GM12878 (cell line): Measurements from ENCODE around the gene C19orf67. TPM values are rescaled to one million over a fixed set of nuclear protein-coding genes. Genes with fewer than 3 reads are reported as not detected.

Source experiments
- ATAC-seq: fragments of 200-7000 bp; cut with Tn5 transposase; 3 replicates; pipeline ENCODE4 v1.9.1; 2020; ENCODE audit warnings: mild to moderate bottlenecking, moderate library complexity
- BruUV-seq: library from RNA; stranded (reverse); fragments of 400-500 nt; replicated peaks from 2 replicates; lab custom pipeline; 2021; lab: Mats Ljungman, UMichigan
- CTCF ChIA-PET: fragments of 300-600 bp; sonication (Branson Sonifier 250); formaldehyde crosslinking; extraction: SDS; loops from one replicate; lab custom pipeline; 2021; ENCODE audit warnings: inconsistent platforms; lab: Yijun Ruan, JAX
- POLR2A ChIA-PET: fragments of 350-600 bp; formaldehyde crosslinking; extraction: SDS; loops from one replicate; lab custom pipeline; 2021; ENCODE audit warnings: inconsistent platforms; lab: Charles Lee
- RAD21 ChIA-PET: fragments of 300-600 bp; sonication (Branson Sonifier 250); formaldehyde crosslinking; loops from one replicate; lab custom pipeline; 2023; ENCODE audit warnings: antibody characterized with exemption; ENCODE audit not compliant: unreplicated experiment; lab: Charles Lee
- SMC1A ChIA-PET: fragments of 300-600 bp; sonication (Branson Sonifier 250); formaldehyde crosslinking; loops from one replicate; lab custom pipeline; 2023; ENCODE audit not compliant: unreplicated experiment, uncharacterized antibody; lab: Charles Lee
- DNase-seq: peaks from one replicate; pipeline ENCODE4 v3.0.0-alpha.2; 2011; ENCODE audit warnings: low read depth, low spot score
- FAIRE-seq: peaks from 3 replicates; lab custom pipeline; 2011; peaks lifted over from hg19 to GRCh38; lab: Jason Lieb, UNC
- H2AFZ ChIP-seq: 2 replicates; pipeline ENCODE4 v1.6.0; 2011; ENCODE audit warnings: low read depth, low read length, control low read depth; ENCODE audit not compliant: control insufficient read depth
- H3K27ac ChIP-seq: 2 replicates; pipeline ENCODE4 v1.5.1; 2011; ENCODE audit warnings: control low read depth; ENCODE audit not compliant: control insufficient read depth, insufficient read depth
- H3K27me3 ChIP-seq, 2 experiments: replicated peaks in 1 of 2; 2 replicates each; pipeline versions ENCODE4 v1.6.0 to v1.6.1; 2011; ENCODE audit warnings: low read length in 1 of 2; ENCODE audit not compliant: control insufficient read depth in 2 of 2, insufficient read depth in 2 of 2
- H3K36me3 ChIP-seq, 2 experiments: 2 replicates each; pipeline ENCODE4 v1.5.1; 2011; ENCODE audit warnings: low read length in 1 of 2; ENCODE audit not compliant: control insufficient read depth in 2 of 2, insufficient read depth in 2 of 2
- H3K4me1 ChIP-seq: 2 replicates; pipeline ENCODE4 v1.6.1; 2011; ENCODE audit warnings: mild to moderate bottlenecking, low read length, moderate library complexity, mixed read lengths; ENCODE audit not compliant: control insufficient read depth, insufficient read depth
- H3K4me2 ChIP-seq: 2 replicates; pipeline ENCODE4 v1.6.0; 2011; ENCODE audit warnings: control low read depth; ENCODE audit not compliant: control insufficient read depth, insufficient read depth
- H3K4me3 ChIP-seq: fragments of 200-600 bp; sonication (generic); 2 replicates; pipeline ENCODE4 v1.5.1; 2016
- H3K79me2 ChIP-seq: 2 replicates; pipeline ENCODE4 v1.6.0; 2011; ENCODE audit warnings: low read length; ENCODE audit not compliant: control insufficient read depth, insufficient read depth
- H3K9ac ChIP-seq: 2 replicates; pipeline ENCODE4 v1.8.0; 2011; ENCODE audit warnings: low read length, control low read depth, mixed read lengths; ENCODE audit not compliant: control insufficient read depth, insufficient read depth
- H3K9me3 ChIP-seq: replicated peaks from 3 replicates; pipeline ENCODE4 v1.5.1; 2011; ENCODE audit warnings: mild to moderate bottlenecking, low read length; ENCODE audit not compliant: control insufficient read depth, insufficient read depth
- H4K20me1 ChIP-seq: 2 replicates; pipeline ENCODE4 v1.6.0; 2011; ENCODE audit not compliant: control insufficient read depth, insufficient read depth
- GATAD2B ChIP-seq: fragments of 450-650 bp; conservative IDR thresholded peaks from 2 replicates; pipeline ENCODE4 v1.6.1; 2017; ENCODE audit warnings: low read depth, mild to moderate bottlenecking, moderate library complexity
- IKZF1 ChIP-seq: fragments of 450-650 bp; conservative IDR thresholded peaks from 2 replicates; pipeline ENCODE4 v1.6.1; 2017; ENCODE audit warnings: antibody characterized with exemption, mild to moderate bottlenecking
- MEF2B ChIP-seq: fragments of 450-650 bp; IDR thresholded peaks from 2 replicates; pipeline ENCODE4 v1.6.1; 2018; ENCODE audit warnings: mild to moderate bottlenecking, moderate library complexity; ENCODE audit not compliant: partially characterized antibody, poor library complexity, severe bottlenecking
- PBX3 ChIP-seq: IDR thresholded peaks from 2 replicates; pipeline ENCODE4 v1.6.1; 2011; ENCODE audit warnings: mild to moderate bottlenecking, low read depth, low read length, moderate library complexity; ENCODE audit not compliant: insufficient replicate concordance
- PKNOX1 ChIP-seq: fragments of 450-650 bp; IDR thresholded peaks from 2 replicates; pipeline ENCODE4 v1.6.1; 2016; ENCODE audit warnings: mild to moderate bottlenecking
- RELB ChIP-seq: fragments of 450-650 bp; IDR thresholded peaks from 2 replicates; pipeline ENCODE4 v1.6.1; 2017; ENCODE audit warnings: low read depth, mild to moderate bottlenecking, moderate library complexity
- SMARCA5 ChIP-seq: fragments of 450-650 bp; IDR thresholded peaks from 2 replicates; pipeline ENCODE4 v1.6.1; 2017; ENCODE audit warnings: mild to moderate bottlenecking
- SMC3 ChIP-seq: IDR thresholded peaks from 2 replicates; pipeline ENCODE4 v1.6.1; 2011; ENCODE audit warnings: low read length, improper control_type of control experiment, borderline replicate concordance
- SUPT20H ChIP-seq: IDR thresholded peaks from 2 replicates; pipeline ENCODE4 v1.6.1; 2011; ENCODE audit warnings: low read depth, mild to moderate bottlenecking, low read length, moderate library complexity, borderline replicate concordance; ENCODE audit not compliant: control insufficient read depth
- ZNF207 ChIP-seq: fragments of 450-650 bp; IDR thresholded peaks from 2 replicates; pipeline ENCODE4 v1.6.1; 2014; ENCODE audit warnings: antibody characterized with exemption, mild to moderate bottlenecking, borderline replicate concordance
- ZNF24 ChIP-seq: fragments of 450-650 bp; IDR thresholded peaks from 2 replicates; pipeline ENCODE4 v1.6.1; 2017; ENCODE audit warnings: antibody characterized with exemption, mild to moderate bottlenecking
- ZZZ3 ChIP-seq: IDR thresholded peaks from 2 replicates; pipeline ENCODE4 v1.6.1; 2011; ENCODE audit warnings: low read depth; ENCODE audit not compliant: control insufficient read depth, insufficient read length
- WGBS: methylation state at CpG from one replicate; pipeline ENCODE4 v1.1.6; 2016; ENCODE audit warnings: low lambda C conversion rate; ENCODE audit not compliant: insufficient replicate concordance, insufficient coverage; ENCODE audit errors: missing lambda C conversion rate; 5-methylcytosine and 5-hydroxymethylcytosine counted together
- in situ Hi-C: fragments of 300-500 bp; cut with MboI; formaldehyde crosslinking; loops from 9 replicates; pipeline ENCODE4 v1.14.3; 2018; ENCODE audit warnings: mixed read lengths
- intact Hi-C: fragments of 100-400 bp; cut with micrococcal nuclease; formaldehyde crosslinking; loops from one replicate; pipeline ENCODE4 v1.14.2; 2022; ENCODE audit not compliant: unreplicated experiment
- polyA plus RNA-seq, 11 experiments: library from polyadenylated mRNA; depleted of rRNA in 4 of 11; unstranded in 6 of 11; stranded (reverse) in 5 of 11; fragments of >200 nt; fragmentation: Nextera tagmentation in 4 of 11; fragmentation: Illumina TruSeq in 1 of 11; extraction: Ambion mirVana in 4 of 11; extraction: Trizol in 1 of 11; gene quantifications; 1 replicate in 1 of 11; 2 replicates in 10 of 11; pipeline versions ENCODE4 v1.2.1 to v1.2.3, GENCODE V29; 2011 to 2016; ENCODE audit warnings: inconsistent platforms in 2 of 11, missing spikeins in 2 of 11, low read depth in 1 of 11
- total RNA-seq, 4 experiments: library from RNA; depleted of rRNA in 3 of 4; stranded (reverse); fragments of >200 nt in 3 of 4; fragmentation: Illumina TruSeq in 1 of 4; extraction: Trizol in 1 of 4; gene quantifications; 2 replicates each; pipeline versions ENCODE4 v1.2.1 to v1.2.3, GENCODE V29; 2013 to 2021

Gene C19orf67
- total and polyA plus RNA-seq, 10 of the 15 experiments (the other 5 are each of a cell fraction or from before 2014, with no cell fraction given): 0.14 TPM; not detected in 9

DNA sequence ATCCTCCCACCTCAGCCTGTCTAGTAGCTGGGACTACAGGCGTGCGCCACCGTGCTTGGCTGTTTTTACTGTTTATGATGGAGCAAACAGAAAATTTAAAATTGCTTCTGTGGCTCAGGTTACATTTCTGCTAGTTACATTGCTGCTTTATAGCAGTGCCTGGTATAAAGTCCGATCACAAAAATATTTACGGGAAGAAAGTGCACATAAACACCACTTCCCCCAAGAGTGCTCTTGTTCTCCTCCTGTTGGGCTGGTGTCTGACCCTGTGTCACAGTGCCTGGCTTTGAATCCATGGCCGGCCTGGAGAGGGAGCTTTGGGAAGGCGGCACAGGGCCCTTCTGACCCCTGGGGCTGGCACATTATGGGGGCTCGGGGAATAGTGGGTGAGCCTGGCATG is 20.1 kb upstream of the C19orf67 start:
- Histone ChIP-seq H3K4me1 (no peaks in the 10 kb centered on the region), H3K36me3 (peaks cover 6 to 7% of the 10 kb centered on the region in 2 experiments; a peak in 2 of 4 replicates), H3K4me3 (no peak overlapping the region), H3K79me2 (no peaks in the 10 kb centered on the region), H4K20me1 (no peaks in the 10 kb centered on the region), H3K9me3 (no peaks in the 10 kb centered on the region), H3K9ac (no peak overlapping the region), H3K4me2 (no peak overlapping the region), H3K27me3 (no peaks in the 10 kb centered on the region), H3K27ac (no peak overlapping the region), H2AFZ (no peak overlapping the region)
- in situ Hi-C loops (no loop called here), intact Hi-C loops (no loop called here)
- RAD21 ChIA-PET: no interaction called here
- CTCF ChIA-PET: interaction anchor here (0.9 kb wide), 1 partner anchor 9 kb away, joined by 3 read pairs; no protein-coding TSS in a partner anchor
- POLR2A ChIA-PET: no interaction called here
- 97% methylated on average over 8 of the region's 8 CpGs for whole genome bisulfite sequencing
- FAIRE-seq (no peak), ATAC-seq (no peak), DNase-seq (no peak)
- no TSS peak for BruUV-seq
- TF ChIP-seq SUPT20H (no peak), PKNOX1 (no peak), ZZZ3 (no peak), ZNF207 (no peak), GATAD2B (no peak)
- SMC1A ChIA-PET: interaction anchor here (0.8 kb wide), 1 partner anchor 45 kb away, joined by 3 read pairs; no protein-coding TSS in a partner anchor

GRCh38 chr19:14103310-14103709 is 17.7 kb upstream of the C19orf67 start:
- FAIRE-seq: no peak
- BruUV-seq: no TSS peak
- H3K9ac ChIP-seq: no peak overlapping the region
- in situ Hi-C loops: no loop called here
- SMC1A ChIA-PET: interaction anchor here (1.4 kb wide), 1 partner anchor 11 kb away, joined by 3 read pairs; no protein-coding TSS in a partner anchor
- no peaks in the 10 kb centered on the region for H3K27me3 ChIP-seq
- WGBS: 50% methylated on average over 1 of the region's 1 CpG
- peaks cover 6 to 7% of the 10 kb centered on the region in 2 experiments; a peak in 2 of 4 replicates for H3K36me3 ChIP-seq
- intact Hi-C loops: no loop called here
- no peak overlapping the region for H2AFZ ChIP-seq
- CTCF ChIA-PET: interaction anchor here (1.1 to 2.2 kb wide), 3 partner anchors 11 to 29 kb away, joined by 3 to 12 read pairs (median 5); no protein-coding TSS in a partner anchor
- POLR2A ChIA-PET: interaction anchor here (0.6 kb wide), 1 partner anchor 169 kb away, joined by 3 read pairs; no protein-coding TSS in a partner anchor
- H3K4me2 ChIP-seq: no peak overlapping the region
- RAD21 ChIA-PET: no interaction called here
- peak; percentile 56 for ATAC-seq
- no peaks in the 10 kb centered on the region for H3K9me3 ChIP-seq
- H3K4me1 ChIP-seq: no peaks in the 10 kb centered on the region
- H4K20me1 ChIP-seq: no peaks in the 10 kb centered on the region
- no peaks in the 10 kb centered on the region for H3K79me2 ChIP-seq
- DNase-seq: no peak
- H3K4me3 ChIP-seq: no peak overlapping the region
- H3K27ac ChIP-seq: no peak overlapping the region
- no peak for TF ChIP-seq SMARCA5
- no peak for TF ChIP-seq RELB
- TF ChIP-seq ZNF24: no peak
- no peak for TF ChIP-seq SMC3
- TF ChIP-seq MEF2B: no peak
- no peak for TF ChIP-seq PBX3
- TF ChIP-seq IKZF1: no peak
